Esophagus squamous epithelium (tissue), 5 donors: Measurements from ENCODE around the gene VSTM2L. TPM values are rescaled to one million over a fixed set of nuclear protein-coding genes. Genes with fewer than 3 reads are reported as not detected.

Source experiments
- DNase-seq: peaks from one replicate; lab custom pipeline; 2025; lab: John Stamatoyannopoulos, UW
- H3K27ac ChIP-seq, 4 donors: fragments of 200-600 bp; sonication (generic); one replicate each; pipeline ENCODE4 v1.5.1; 2016 to 2019; ENCODE audit warnings: mild to moderate bottlenecking in 1 of 4
- H3K27me3 ChIP-seq, 4 donors: fragments of 200-600 bp; sonication (generic); 1 replicate in 3 of 4; 2 replicates in 1 of 4; pipeline versions ENCODE4 v1.5.1 to v1.6.0; 2017 to 2021; ENCODE audit warnings: antibody characterized with exemption in 1 of 4
- H3K36me3 ChIP-seq, 3 donors: fragments of 200-600 bp; sonication (generic); one replicate each; pipeline ENCODE4 v1.5.1; 2016 to 2019
- H3K4me1 ChIP-seq, 3 donors: fragments of 200-600 bp; sonication (generic); one replicate each; pipeline ENCODE4 v1.5.1; 2017 to 2019
- H3K4me3 ChIP-seq, 4 donors: fragments of 200-600 bp; sonication (generic); 1 replicate in 3 of 4; 2 replicates in 1 of 4; pipeline ENCODE4 v1.5.1; 2016 to 2019; ENCODE audit warnings: mild to moderate bottlenecking in 2 of 4, moderate library complexity in 1 of 4
- H3K9me3 ChIP-seq, 3 donors: fragments of 200-600 bp; sonication (generic); one replicate each; pipeline ENCODE4 v1.5.1; 2016 to 2019
- CTCF ChIP-seq, 6 experiments: fragments of 450-650 bp in 4 of 6; fragments of 200-600 bp in 2 of 6; sonication (generic) in 2 of 6; IDR thresholded peaks; one replicate each; pipeline ENCODE4 v1.5.1; 2016 to 2019; ENCODE audit warnings: antibody characterized with exemption in 6 of 6, mild to moderate bottlenecking in 4 of 6, moderate library complexity in 4 of 6
- POLR2A ChIP-seq, 4 donors: fragments of 450-650 bp; IDR thresholded peaks; one replicate each; pipeline ENCODE4 v1.6.1; 2017; ENCODE audit warnings: antibody characterized with exemption in 4 of 4, mild to moderate bottlenecking in 4 of 4, moderate library complexity in 3 of 4
- WGBS, 2 donors: methylation state at CpG; one replicate each; pipeline ENCODE4 v1.1.5; 2018; 5-methylcytosine and 5-hydroxymethylcytosine counted together
- intact Hi-C: fragments of 100-400 bp; cut with DNase I; formaldehyde crosslinking; loops from one replicate; pipeline ENCODE4 v1.15.0; 2022
- total RNA-seq, 4 donors: library from RNA; depleted of rRNA; stranded (reverse); fragments of >200 nt; gene quantifications; one replicate each; pipeline ENCODE4 v1.1.0, GENCODE V29; 2016
- donor health status: DM: yes; HTN: yes; CAD: no.

VSTM2L gene
- total RNA-seq, 4 donors from 2014 or later = 0.38 to 2.6 (median 0.68) TPM

- peaks cover 7 to 35% (median 13%) of the 10 kb centered on the region in 3 donors for H3K4me1 ChIP-seq
- intact Hi-C loops = no loop called here
- H3K27me3 ChIP-seq = peaks cover 0 to 100% (median 7%) of the 10 kb centered on the region in 4 donors
- H3K9me3 ChIP-seq = no peaks in the 10 kb centered on the region
- no peak overlapping the region for H3K4me3 ChIP-seq
- TF ChIP-seq CTCF (IDR thresholded peaks at IDR 0.05) (no peak), POLR2A (IDR thresholded peaks at IDR 0.05) (no peak)
- H3K27ac ChIP-seq = no peak overlapping the region
- no peak for DNase-seq
- no peaks in the 10 kb centered on the region for H3K36me3 ChIP-seq
- 9% methylated on average over 6 of the region's 11 CpGs; no CpG with 5 or more reads in 1 of the 2 donors for WGBS, 2 donors
These were observed 8.9 kb downstream of the VSTM2L start for GRCh38 chr20:37911838-37912281.

DNA sequence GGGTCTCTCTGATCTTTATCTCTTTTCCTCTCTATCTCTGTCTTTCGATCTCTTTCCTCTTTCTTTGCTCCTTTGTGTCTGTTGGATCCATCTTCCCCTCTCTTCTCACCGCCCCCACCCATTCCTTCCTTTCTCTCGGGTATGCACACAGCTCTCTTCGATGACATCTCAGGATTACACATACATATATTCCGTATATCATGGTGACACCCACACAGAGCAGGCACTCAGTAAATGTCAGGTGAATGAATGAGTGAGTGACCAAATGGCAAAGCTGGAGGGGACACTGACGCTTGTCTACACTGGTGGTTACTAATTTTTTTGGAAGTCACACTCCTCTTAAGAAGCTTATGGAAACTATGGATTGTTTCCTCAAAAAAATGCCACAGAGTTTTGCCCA, 9.9 kb downstream of the VSTM2L start:
- Histone ChIP-seq H3K4me1 (peaks cover 7 to 35% (median 13%) of the 10 kb centered on the region in 3 donors), H3K9me3 (no peaks in the 10 kb centered on the region), H3K4me3 (no peak overlapping the region), H3K27me3 (peaks cover 0 to 100% (median 7%) of the 10 kb centered on the region in 4 donors), H3K27ac (no peak overlapping the region), H3K36me3 (no peaks in the 10 kb centered on the region)
- TF ChIP-seq POLR2A (IDR thresholded peaks at IDR 0.05) (no peak), CTCF (IDR thresholded peaks at IDR 0.05) (no peak)
- WGBS, 2 donors = 55 to 78% methylated on average over 6 of the region's 6 CpGs
- intact Hi-C loops = no loop called here
- no peak for DNase-seq

- no peak for DNase-seq
- Histone ChIP-seq H3K9me3 (no peaks in the 10 kb centered on the region), H3K27ac (no peak overlapping the region), H3K27me3 (peaks cover 0 to 100% (median 7%) of the 10 kb centered on the region in 4 donors), H3K4me1 (peaks cover 7 to 35% (median 13%) of the 10 kb centered on the region in 3 donors), H3K4me3 (no peak overlapping the region), H3K36me3 (no peaks in the 10 kb centered on the region)
- 31 to 49% methylated on average over 16 to 17 of the region's 19 CpGs for WGBS, 2 donors
- intact Hi-C loops = no loop called here
- no peak for TF ChIP-seq POLR2A (IDR thresholded peaks at IDR 0.05)
- no peak for TF ChIP-seq CTCF (IDR thresholded peaks at IDR 0.05)
These were observed 10.8 kb downstream of the VSTM2L start for GRCh38 chr20:37913567-37914366.

GRCh38 chr20:37914367-37914671, 11.4 kb downstream of the VSTM2L start:
- intact Hi-C loops = no loop called here

More at GRCh38 chr20:37914367-37914671, 11.4 kb downstream of the VSTM2L start:
- no peak overlapping the region for H3K27ac ChIP-seq
- H3K9me3 ChIP-seq = no peaks in the 10 kb centered on the region
- WGBS, 2 donors = 0% methylated on average over 1 of the region's 5 CpGs; no CpG with 5 or more reads in 1 of the 2 donors
- H3K4me1 ChIP-seq = peaks cover 7 to 35% (median 13%) of the 10 kb centered on the region in 3 donors
- peak overlapping the region in 2 of 4 donors; percentile 25 to 48 for H3K4me3 ChIP-seq
- no peak for TF ChIP-seq POLR2A (IDR thresholded peaks at IDR 0.05)
- no peak for TF ChIP-seq CTCF (IDR thresholded peaks at IDR 0.05)
- no peaks in the 10 kb centered on the region for H3K36me3 ChIP-seq
- no peak for DNase-seq
- H3K27me3 ChIP-seq = peaks cover 0 to 100% (median 7%) of the 10 kb centered on the region in 4 donors
